Prostate gland (tissue), 2 donors: Measurements from ENCODE around the gene MIER2.

ENCODE experiments used
- POLR2A ChIP-seq: fragments of 450-650 bp; IDR thresholded peaks from one replicate; pipeline ENCODE4 v1.6.1; 2016; ENCODE audit warnings: antibody characterized with exemption, mild to moderate bottlenecking
- TF ChIP-seq, protein P1 (sequence below), 4 experiments: fragments of 200-600 bp in 2 of 4; fragments of 450-650 bp in 2 of 4; sonication (generic) in 2 of 4; IDR thresholded peaks; 1 replicate in 3 of 4; 2 replicates in 1 of 4; pipeline ENCODE4 v1.5.1; 2016 to 2019; ENCODE audit warnings: antibody characterized with exemption in 4 of 4, mild to moderate bottlenecking in 2 of 4, moderate library complexity in 2 of 4

DNA sequence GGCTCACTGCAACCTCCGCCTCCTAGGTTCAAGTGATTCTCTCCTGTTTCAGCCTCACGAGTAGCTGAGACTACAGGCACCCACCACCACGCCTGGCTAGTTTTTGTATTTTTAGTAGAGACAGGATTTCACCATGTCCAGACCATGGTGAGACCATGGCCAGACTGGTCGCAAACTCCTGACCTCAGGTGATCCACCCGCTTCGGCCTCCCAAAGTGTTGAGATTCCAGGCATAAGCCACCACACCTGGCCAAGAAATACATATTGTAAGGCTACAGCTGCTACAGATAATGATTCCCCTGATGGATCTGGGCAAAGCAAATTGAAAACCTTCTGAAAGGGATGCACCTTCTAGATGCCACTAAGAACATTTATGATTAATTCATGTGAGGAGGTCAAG lies 71.2 kb downstream of the MIER2 start:
- TF ChIP-seq, protein P1, sequence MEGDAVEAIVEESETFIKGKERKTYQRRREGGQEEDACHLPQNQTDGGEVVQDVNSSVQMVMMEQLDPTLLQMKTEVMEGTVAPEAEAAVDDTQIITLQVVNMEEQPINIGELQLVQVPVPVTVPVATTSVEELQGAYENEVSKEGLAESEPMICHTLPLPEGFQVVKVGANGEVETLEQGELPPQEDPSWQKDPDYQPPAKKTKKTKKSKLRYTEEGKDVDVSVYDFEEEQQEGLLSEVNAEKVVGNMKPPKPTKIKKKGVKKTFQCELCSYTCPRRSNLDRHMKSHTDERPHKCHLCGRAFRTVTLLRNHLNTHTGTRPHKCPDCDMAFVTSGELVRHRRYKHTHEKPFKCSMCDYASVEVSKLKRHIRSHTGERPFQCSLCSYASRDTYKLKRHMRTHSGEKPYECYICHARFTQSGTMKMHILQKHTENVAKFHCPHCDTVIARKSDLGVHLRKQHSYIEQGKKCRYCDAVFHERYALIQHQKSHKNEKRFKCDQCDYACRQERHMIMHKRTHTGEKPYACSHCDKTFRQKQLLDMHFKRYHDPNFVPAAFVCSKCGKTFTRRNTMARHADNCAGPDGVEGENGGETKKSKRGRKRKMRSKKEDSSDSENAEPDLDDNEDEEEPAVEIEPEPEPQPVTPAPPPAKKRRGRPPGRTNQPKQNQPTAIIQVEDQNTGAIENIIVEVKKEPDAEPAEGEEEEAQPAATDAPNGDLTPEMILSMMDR (IDR thresholded peaks at IDR 0.05) = no peak
- no peak for TF ChIP-seq POLR2A
